Spleen (tissue), 11 donors: ENCODE results near the gene RHBDL2. TPM values are rescaled to one million over a fixed set of nuclear protein-coding genes. Genes with fewer than 3 reads are reported as not detected.

Experiments used
- DNase-seq: peaks from one replicate; pipeline ENCODE4 v3.0.0-alpha.2; 2020
- H3K27ac ChIP-seq, 8 donors: fragments of 200-600 bp; sonication (generic) in 7 of 8; 1 replicate in 4 of 8; 2 replicates in 4 of 8; pipeline versions ENCODE4 v1.5.0 to v1.8.0; 2016 to 2021; ENCODE audit warnings: inconsistent platforms in 4 of 8, mild to moderate bottlenecking in 4 of 8, moderate library complexity in 1 of 8
- H3K27me3 ChIP-seq, 7 donors: fragments of 200-600 bp; sonication (generic) in 6 of 7; replicated peaks in 1 of 7; 1 replicate in 4 of 7; 2 replicates in 3 of 7; pipeline versions ENCODE4 v1.5.0 to v1.8.0; 2016 to 2021; ENCODE audit warnings: inconsistent platforms in 3 of 7, mild to moderate bottlenecking in 1 of 7
- H3K36me3 ChIP-seq, 6 donors: fragments of 200-600 bp; sonication (generic) in 5 of 6; 1 replicate in 4 of 6; 2 replicates in 2 of 6; pipeline versions ENCODE4 v1.5.0 to v1.8.0; 2016 to 2021; ENCODE audit warnings: inconsistent platforms in 2 of 6
- H3K4me1 ChIP-seq, 6 donors: fragments of 200-600 bp; sonication (generic) in 5 of 6; 1 replicate in 3 of 6; 2 replicates in 3 of 6; pipeline versions ENCODE4 v1.5.0 to v1.8.0; 2016 to 2021; ENCODE audit warnings: inconsistent platforms in 3 of 6
- H3K4me3 ChIP-seq, 8 donors: fragments of 200-600 bp; sonication (generic) in 7 of 8; 1 replicate in 4 of 8; 2 replicates in 4 of 8; pipeline versions ENCODE4 v1.5.0 to v1.8.0; 2016 to 2021; ENCODE audit warnings: inconsistent platforms in 4 of 8, mild to moderate bottlenecking in 4 of 8, moderate library complexity in 2 of 8
- H3K9me3 ChIP-seq, 8 donors: fragments of 200-600 bp; sonication (generic) in 7 of 8; 1 replicate in 4 of 8; 2 replicates in 4 of 8; pipeline versions ENCODE4 v1.5.0 to v1.8.0; 2016 to 2021; ENCODE audit warnings: inconsistent platforms in 4 of 8
- POLR2A ChIP-seq, 3 donors: fragments of 450-650 bp; IDR thresholded peaks; one replicate each; pipeline ENCODE4 v1.5.1; 2017; ENCODE audit warnings: antibody characterized with exemption in 3 of 3, mild to moderate bottlenecking in 1 of 3
- POLR2AphosphoS5 ChIP-seq, 3 donors: sonication (generic); formaldehyde crosslinking; IDR thresholded peaks; one replicate each; pipeline ENCODE4 v1.5.1; 2017; ENCODE audit warnings: antibody characterized with exemption in 3 of 3
- WGBS, 5 donors: extraction: QIAGEN DNeasy Blood & Tissue Kit in 3 of 5; methylation state at CpG; one replicate each; pipeline versions ENCODE4 v1.1.5 to v1.1.7; 2013 to 2018; 5-methylcytosine and 5-hydroxymethylcytosine counted together
- intact Hi-C: fragments of 100-400 bp; cut with DNase I; formaldehyde crosslinking; loops from one replicate; pipeline ENCODE4 v1.15.0; 2023; ENCODE audit warnings: low total_unique reads
- polyA plus RNA-seq, 3 donors: library from polyadenylated mRNA; stranded (reverse); fragments of 200-250 nt; gene quantifications; one replicate each; pipeline ENCODE4 v1.2.1, GENCODE V29; 2013
- total RNA-seq, 7 donors: library from RNA; depleted of rRNA in 3 of 7; stranded (reverse); fragments of >200 nt in 3 of 7; fragmentation: NEBNext Ultra II Directional in 4 of 7; extraction: Animal tissue kit (Norgen Biotek cat#: 25700) in 4 of 7; gene quantifications; one replicate each; pipeline versions ENCODE4 v1.1.0 to v1.2.1, GENCODE V29; 2016 to 2021
- TF ChIP-seq, protein P1 (sequence below), 11 experiments: fragments of 200-600 bp in 7 of 11; fragments of 450-650 bp in 4 of 11; sonication (generic) in 4 of 11; IDR thresholded peaks in 8 of 11; conservative IDR thresholded peaks in 3 of 11; 1 replicate in 7 of 11; 2 replicates in 4 of 11; pipeline versions ENCODE4 v1.4.0 to v1.8.0; 2016 to 2021; ENCODE audit warnings: antibody characterized with exemption in 11 of 11, inconsistent platforms in 4 of 11, mild to moderate bottlenecking in 1 of 11
- donor health status: healthy with polysubstance abuse.
- donor health status: DM: no; HTN: no; CAD: no; lungs with moderate emphysema.
- donor health status: DM: no; HTN: no; CAD: no.
- donor health status: Bipolar disorder and iron deficiency.
- donor health status: healthy.
- donor health status: DM: no; HTN: no; CAD: no.
- donor health status: DM: yes; HTN: yes; CAD: no.

RHBDL2 gene
- total and polyA plus RNA-seq, 10 donors, result 0.07 to 1.9 (median 0.32) TPM; not detected in 4

DNA sequence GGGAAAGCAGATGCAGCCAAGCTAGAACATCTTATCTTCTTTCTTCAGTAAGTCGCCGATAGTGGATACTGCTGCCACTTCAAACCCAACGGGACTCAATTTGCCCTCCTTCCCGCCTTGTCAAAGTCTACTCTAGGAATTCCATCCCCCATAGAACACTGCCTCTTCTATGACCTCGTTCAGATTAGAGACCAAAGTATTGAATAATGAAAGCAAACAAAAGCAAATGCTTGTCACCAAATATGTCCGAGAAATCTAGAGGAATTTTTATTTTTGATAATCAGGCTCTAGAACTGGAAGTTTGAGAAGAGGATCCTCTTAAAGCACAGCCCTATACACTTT, 81.2 kb downstream of the RHBDL2 start:
- no peak for DNase-seq
- 11 to 23% (median 16%) methylated on average over 6 of the region's 6 CpGs for WGBS, 5 donors
- H3K4me1 ChIP-seq, result peaks cover 14 to 80% (median 49%) of the 10 kb centered on the region in 6 donors
- intact Hi-C loops, result no loop called here
- H3K9me3 ChIP-seq, result no peaks in the 10 kb centered on the region
- TF ChIP-seq POLR2A (IDR thresholded peaks at IDR 0.05), result no peak
- no peak for TF ChIP-seq POLR2AphosphoS5 (IDR thresholded peaks at IDR 0.05)
- TF ChIP-seq, protein P1, sequence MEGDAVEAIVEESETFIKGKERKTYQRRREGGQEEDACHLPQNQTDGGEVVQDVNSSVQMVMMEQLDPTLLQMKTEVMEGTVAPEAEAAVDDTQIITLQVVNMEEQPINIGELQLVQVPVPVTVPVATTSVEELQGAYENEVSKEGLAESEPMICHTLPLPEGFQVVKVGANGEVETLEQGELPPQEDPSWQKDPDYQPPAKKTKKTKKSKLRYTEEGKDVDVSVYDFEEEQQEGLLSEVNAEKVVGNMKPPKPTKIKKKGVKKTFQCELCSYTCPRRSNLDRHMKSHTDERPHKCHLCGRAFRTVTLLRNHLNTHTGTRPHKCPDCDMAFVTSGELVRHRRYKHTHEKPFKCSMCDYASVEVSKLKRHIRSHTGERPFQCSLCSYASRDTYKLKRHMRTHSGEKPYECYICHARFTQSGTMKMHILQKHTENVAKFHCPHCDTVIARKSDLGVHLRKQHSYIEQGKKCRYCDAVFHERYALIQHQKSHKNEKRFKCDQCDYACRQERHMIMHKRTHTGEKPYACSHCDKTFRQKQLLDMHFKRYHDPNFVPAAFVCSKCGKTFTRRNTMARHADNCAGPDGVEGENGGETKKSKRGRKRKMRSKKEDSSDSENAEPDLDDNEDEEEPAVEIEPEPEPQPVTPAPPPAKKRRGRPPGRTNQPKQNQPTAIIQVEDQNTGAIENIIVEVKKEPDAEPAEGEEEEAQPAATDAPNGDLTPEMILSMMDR (IDR thresholded peaks at IDR 0.05 in 8 of 11, conservative IDR thresholded peaks at IDR 0.05 in 3 of 11), result no peak
- peak overlapping the region; percentile 62 to 99 (median 97) for H3K4me3 ChIP-seq
- peak overlapping the region in 6 of 8 donors; percentile 88 to 95 (median 91) for H3K27ac ChIP-seq
- H3K27me3 ChIP-seq, result no peaks in the 10 kb centered on the region
- peaks cover 0 to 43% (median 14%) of the 10 kb centered on the region in 6 donors for H3K36me3 ChIP-seq

DNA sequence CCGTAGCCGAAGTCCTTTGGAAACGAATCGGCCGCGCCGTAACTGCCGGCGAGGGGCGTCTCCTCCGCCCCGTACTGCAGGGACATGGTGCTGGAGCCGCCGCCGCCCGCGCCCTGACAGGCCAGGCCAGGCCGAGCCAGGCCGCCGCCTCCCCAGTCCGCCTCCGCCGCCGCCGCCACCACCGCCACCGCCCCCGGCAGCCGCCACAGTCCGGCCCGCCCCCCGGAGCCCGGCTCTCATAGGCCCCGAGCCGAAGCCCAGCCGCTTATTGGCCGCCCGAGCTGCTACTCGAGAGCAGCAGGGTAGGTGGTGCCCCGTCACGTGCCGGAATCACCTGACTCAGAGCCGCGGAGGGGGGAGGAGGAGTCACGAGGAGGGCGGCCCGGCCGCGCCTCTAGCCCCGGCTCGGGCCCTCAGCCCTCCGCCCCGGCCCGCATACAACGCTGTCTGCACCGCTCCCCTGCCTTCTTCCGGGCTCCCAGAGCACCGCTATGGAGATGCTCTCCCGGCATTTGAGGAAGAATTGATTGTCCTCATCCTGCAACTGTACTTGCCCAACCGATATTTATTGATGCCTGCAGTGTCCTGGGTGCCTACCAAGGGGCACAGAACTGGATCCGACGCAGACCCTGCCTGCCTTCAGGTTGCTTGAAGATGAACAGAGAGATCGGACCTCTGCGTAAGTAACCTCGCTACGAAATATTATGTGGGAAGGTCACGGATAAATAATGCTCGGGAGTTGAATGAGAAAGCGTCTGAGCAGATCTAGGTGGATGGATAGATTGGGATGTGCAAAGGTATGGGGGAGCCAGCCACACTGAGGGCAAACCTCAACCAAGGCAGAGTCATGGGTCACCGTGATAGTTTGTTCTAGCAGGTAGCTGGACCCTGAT, 81.8 kb downstream of the RHBDL2 start, which contains the start of gene RRAGC:
Gene RRAGC (minus strand): TSS at position 212 of the 893 bp plus-strand sequence. CDS start 126 bp downstream, at position 86.
- intact Hi-C loops, result no loop called here
- Histone ChIP-seq H3K4me3 (peak within 1 kb of the TSS; percentile 90 to 99 (median 97)), H3K27ac (peak within 1 kb of the TSS; percentile 70 to 95 (median 89)), H3K27me3 (no peaks in the 10 kb centered on the region), H3K9me3 (no peaks in the 10 kb centered on the region), H3K4me1 (peaks cover 14 to 86% (median 51%) of the 10 kb centered on the region in 6 donors), H3K36me3 (peaks cover 0 to 43% (median 16%) of the 10 kb centered on the region in 6 donors)
- TF ChIP-seq, protein P1 (IDR thresholded peaks at IDR 0.05 in 8 of 11, conservative IDR thresholded peaks at IDR 0.05 in 3 of 11), result peak in 2 of 11 experiments; percentile 9 to 19
- peak; percentile 79 to 90 (median 88) for TF ChIP-seq POLR2AphosphoS5 (IDR thresholded peaks at IDR 0.05)
- TF ChIP-seq POLR2A (IDR thresholded peaks at IDR 0.05), result peak in 1 of 3 donors; percentile 14
- 0 to 1% (median 1%) methylated on average over 22 to 70 of the region's 70 CpGs for WGBS, 5 donors
- peak; percentile 100 for DNase-seq

DNA sequence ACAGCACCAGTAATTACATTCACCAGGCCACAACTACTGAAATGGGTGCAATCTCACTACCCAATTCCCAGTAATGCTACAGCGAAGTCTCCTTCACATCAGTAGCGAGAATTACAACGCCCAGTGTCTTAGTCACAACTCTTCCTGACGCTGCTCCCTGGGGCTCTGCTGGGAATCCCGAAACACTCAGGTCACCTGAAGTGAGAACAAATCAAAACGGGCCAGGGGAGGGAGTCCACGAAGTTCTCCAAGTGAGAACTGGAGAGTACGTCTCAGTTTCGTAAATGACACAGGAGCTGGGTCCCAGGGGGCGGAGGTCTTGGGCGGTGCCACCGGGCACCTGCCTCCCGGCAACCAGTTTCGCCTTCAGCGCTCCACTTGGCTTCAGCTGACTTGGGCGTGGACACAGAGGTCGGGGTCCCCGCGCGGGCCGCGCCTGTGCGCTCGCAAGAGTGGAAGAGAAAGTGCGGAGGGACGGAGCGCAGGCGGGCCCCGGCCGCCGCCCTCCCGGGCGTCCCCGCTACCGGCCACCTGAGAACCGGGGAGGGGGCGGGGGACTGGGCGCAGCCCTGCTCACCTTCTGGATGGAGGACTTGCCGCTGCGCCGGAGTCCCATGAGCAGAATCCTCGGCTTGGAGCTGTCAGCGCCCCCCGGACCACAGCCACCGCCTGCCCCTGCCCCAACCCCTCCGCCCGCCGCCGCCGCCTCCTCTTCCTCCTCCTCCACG, 82.6 kb downstream of the RHBDL2 start:
- intact Hi-C loops, result no loop called here
- 0 to 3% (median 1%) methylated on average over 16 to 51 of the region's 51 CpGs for WGBS, 5 donors
- TF ChIP-seq, protein P1 (IDR thresholded peaks at IDR 0.05 in 8 of 11, conservative IDR thresholded peaks at IDR 0.05 in 3 of 11), result no peak
- peak in 2 of 3 donors; percentile 40 to 41 for TF ChIP-seq POLR2AphosphoS5 (IDR thresholded peaks at IDR 0.05)
- Histone ChIP-seq H3K36me3 (peaks cover 3 to 44% (median 23%) of the 10 kb centered on the region in 6 donors), H3K4me1 (peaks cover 14 to 90% (median 50%) of the 10 kb centered on the region in 6 donors), H3K9me3 (no peaks in the 10 kb centered on the region), H3K4me3 (peak overlapping the region; percentile 90 to 99 (median 97)), H3K27ac (peak overlapping the region; percentile 70 to 95 (median 89)), H3K27me3 (no peaks in the 10 kb centered on the region)
- peak; percentile 93 for DNase-seq
